ENCODE data around the gene FARP1.

Gene FARP1

GRCh38 chr13:98213354-98213753 lies 70.5 kb downstream of the FARP1 start:
- Histone ChIP-seq H3K27me3 (ENCODE audit: control insufficient read depth, insufficient read depth, low read length) (no peaks in the 10 kb centered on the region), H3K4me3 (ENCODE audit: low read depth, low read length) (no peak overlapping the region), H3K4me2 (ENCODE audit: low read length) (no peak overlapping the region), H3K4me1 (peaks cover 5% of the 10 kb centered on the region), H3K9ac (no peak overlapping the region), H3K36me3 (ENCODE audit: control insufficient read depth, insufficient read depth, low read length) (no peaks in the 10 kb centered on the region), H2AFZ (no peak overlapping the region), H3K9me3 (ENCODE audit: control insufficient read depth, low read length) (no peaks in the 10 kb centered on the region), H3K79me2 (no peaks in the 10 kb centered on the region), H3K27ac (no peak overlapping the region)
- TF ChIP-seq CTCF (IDR thresholded peaks at IDR 0.05): no peak

GRCh38 chr13:98214008-98214643 lies 71.2 kb downstream of the FARP1 start:
- H3K27ac ChIP-seq: no peak overlapping the region

GRCh38 chr13:98214707-98215106 lies 71.8 kb downstream of the FARP1 start:
- Histone ChIP-seq H3K4me1 (peaks cover 5% of the 10 kb centered on the region), H3K4me2 (ENCODE audit: low read length) (no peak overlapping the region), H3K36me3 (ENCODE audit: control insufficient read depth, insufficient read depth, low read length) (no peaks in the 10 kb centered on the region), H2AFZ (no peak overlapping the region), H3K79me2 (no peaks in the 10 kb centered on the region), H3K9me3 (ENCODE audit: control insufficient read depth, low read length) (no peaks in the 10 kb centered on the region), H3K9ac (no peak overlapping the region), H3K27ac (peak overlapping the region; percentile 24), H3K4me3 (ENCODE audit: low read depth, low read length) (no peak overlapping the region), H3K27me3 (ENCODE audit: control insufficient read depth, insufficient read depth, low read length) (no peaks in the 10 kb centered on the region)
- TF ChIP-seq CTCF (IDR thresholded peaks at IDR 0.05): no peak

More at GRCh38 chr13:98214008-98214643, 71.2 kb downstream of the FARP1 start:
- H2AFZ ChIP-seq: no peak overlapping the region
- H3K4me1 ChIP-seq: peaks cover 5% of the 10 kb centered on the region
- H3K4me3 ChIP-seq (ENCODE audit: low read depth, low read length): no peak overlapping the region
- no peak for TF ChIP-seq CTCF (IDR thresholded peaks at IDR 0.05)
- no peak overlapping the region for H3K4me2 ChIP-seq (ENCODE audit: low read length)
- no peaks in the 10 kb centered on the region for H3K36me3 ChIP-seq (ENCODE audit: control insufficient read depth, insufficient read depth, low read length)
- H3K9me3 ChIP-seq (ENCODE audit: control insufficient read depth, low read length): no peaks in the 10 kb centered on the region
- H3K27me3 ChIP-seq (ENCODE audit: control insufficient read depth, insufficient read depth, low read length): no peaks in the 10 kb centered on the region
- no peaks in the 10 kb centered on the region for H3K79me2 ChIP-seq
- H3K9ac ChIP-seq: no peak overlapping the region

- H3K79me2 ChIP-seq: no peaks in the 10 kb centered on the region
- no peak overlapping the region for H2AFZ ChIP-seq
- H3K36me3 ChIP-seq (ENCODE audit: control insufficient read depth, insufficient read depth, low read length): no peaks in the 10 kb centered on the region
- H3K9ac ChIP-seq: no peak overlapping the region
- no peaks in the 10 kb centered on the region for H3K27me3 ChIP-seq (ENCODE audit: control insufficient read depth, insufficient read depth, low read length)
- H3K9me3 ChIP-seq (ENCODE audit: control insufficient read depth, low read length): no peaks in the 10 kb centered on the region
- peaks cover 5% of the 10 kb centered on the region for H3K4me1 ChIP-seq
- no peak for TF ChIP-seq CTCF (IDR thresholded peaks at IDR 0.05)
- H3K4me2 ChIP-seq (ENCODE audit: low read length): no peak overlapping the region
- H3K4me3 ChIP-seq (ENCODE audit: low read depth, low read length): no peak overlapping the region
- H3K27ac ChIP-seq: no peak overlapping the region
These were observed 72.6 kb downstream of the FARP1 start for GRCh38 chr13:98215508-98215907.

- Histone ChIP-seq H3K4me2 (ENCODE audit: low read length) (no peak overlapping the region), H3K9me3 (ENCODE audit: control insufficient read depth, low read length) (no peaks in the 10 kb centered on the region), H3K36me3 (ENCODE audit: control insufficient read depth, insufficient read depth, low read length) (no peaks in the 10 kb centered on the region), H2AFZ (no peak overlapping the region), H3K4me1 (peaks cover 5% of the 10 kb centered on the region), H3K27me3 (ENCODE audit: control insufficient read depth, insufficient read depth, low read length) (no peaks in the 10 kb centered on the region), H3K4me3 (ENCODE audit: low read depth, low read length) (no peak overlapping the region), H3K79me2 (no peaks in the 10 kb centered on the region), H3K27ac (no peak overlapping the region), H3K9ac (no peak overlapping the region)
- TF ChIP-seq CTCF (IDR thresholded peaks at IDR 0.05): no peak
These were observed 73.3 kb downstream of the FARP1 start for GRCh38 chr13:98216135-98216565.

Data from parathyroid adenoma (tissue), 2 donors.